Measurements from ENCODE around the gene PTGDS. TPM values are rescaled to one million over a fixed set of nuclear protein-coding genes. Genes with fewer than 3 reads are reported as not detected.

The PTGDS gene
- total RNA-seq, 1 donor from 2014 or later = 477 TPM

DNA sequence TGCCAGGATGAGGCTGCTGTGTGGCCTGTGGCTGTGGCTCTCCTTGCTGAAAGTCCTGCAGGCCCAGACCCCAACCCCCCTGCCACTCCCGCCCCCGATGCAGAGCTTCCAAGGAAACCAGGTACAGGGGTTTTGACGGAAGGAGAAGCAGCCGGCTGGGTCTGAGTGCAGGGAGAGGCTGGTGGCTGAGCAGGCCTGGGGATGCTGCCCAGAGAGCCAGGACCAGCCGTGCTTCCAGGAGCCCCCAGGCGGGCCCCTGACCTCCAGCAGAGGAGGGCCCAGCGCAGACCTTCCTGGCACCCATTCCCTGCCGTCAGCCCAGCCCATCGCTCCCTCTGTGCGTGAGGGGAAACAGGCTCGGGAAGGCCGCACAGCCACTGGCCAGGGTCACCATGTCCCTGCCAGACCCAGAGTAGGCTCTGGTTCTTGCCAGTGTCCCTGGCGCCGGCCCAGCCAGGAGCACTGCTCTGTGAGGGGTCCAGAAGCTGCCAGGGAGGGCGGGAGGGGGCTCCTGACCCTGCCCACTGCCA, 24.9 kb upstream of the PTGDS start:
- H3K27ac ChIP-seq = no peak overlapping the region
- TF ChIP-seq, protein P1, sequence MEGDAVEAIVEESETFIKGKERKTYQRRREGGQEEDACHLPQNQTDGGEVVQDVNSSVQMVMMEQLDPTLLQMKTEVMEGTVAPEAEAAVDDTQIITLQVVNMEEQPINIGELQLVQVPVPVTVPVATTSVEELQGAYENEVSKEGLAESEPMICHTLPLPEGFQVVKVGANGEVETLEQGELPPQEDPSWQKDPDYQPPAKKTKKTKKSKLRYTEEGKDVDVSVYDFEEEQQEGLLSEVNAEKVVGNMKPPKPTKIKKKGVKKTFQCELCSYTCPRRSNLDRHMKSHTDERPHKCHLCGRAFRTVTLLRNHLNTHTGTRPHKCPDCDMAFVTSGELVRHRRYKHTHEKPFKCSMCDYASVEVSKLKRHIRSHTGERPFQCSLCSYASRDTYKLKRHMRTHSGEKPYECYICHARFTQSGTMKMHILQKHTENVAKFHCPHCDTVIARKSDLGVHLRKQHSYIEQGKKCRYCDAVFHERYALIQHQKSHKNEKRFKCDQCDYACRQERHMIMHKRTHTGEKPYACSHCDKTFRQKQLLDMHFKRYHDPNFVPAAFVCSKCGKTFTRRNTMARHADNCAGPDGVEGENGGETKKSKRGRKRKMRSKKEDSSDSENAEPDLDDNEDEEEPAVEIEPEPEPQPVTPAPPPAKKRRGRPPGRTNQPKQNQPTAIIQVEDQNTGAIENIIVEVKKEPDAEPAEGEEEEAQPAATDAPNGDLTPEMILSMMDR (IDR thresholded peaks at IDR 0.05) = no peak
- H3K9me3 ChIP-seq = no peaks in the 10 kb centered on the region
- no peaks in the 10 kb centered on the region for H3K27me3 ChIP-seq
- H3K4me1 ChIP-seq = peaks cover 14% of the 10 kb centered on the region
- intact Hi-C loops (cut with DNase I) = no loop called here
- H3K36me3 ChIP-seq = no peaks in the 10 kb centered on the region
- DNase-seq (no peak), ATAC-seq (no peak)
- H3K4me3 ChIP-seq = no peak overlapping the region

DNA sequence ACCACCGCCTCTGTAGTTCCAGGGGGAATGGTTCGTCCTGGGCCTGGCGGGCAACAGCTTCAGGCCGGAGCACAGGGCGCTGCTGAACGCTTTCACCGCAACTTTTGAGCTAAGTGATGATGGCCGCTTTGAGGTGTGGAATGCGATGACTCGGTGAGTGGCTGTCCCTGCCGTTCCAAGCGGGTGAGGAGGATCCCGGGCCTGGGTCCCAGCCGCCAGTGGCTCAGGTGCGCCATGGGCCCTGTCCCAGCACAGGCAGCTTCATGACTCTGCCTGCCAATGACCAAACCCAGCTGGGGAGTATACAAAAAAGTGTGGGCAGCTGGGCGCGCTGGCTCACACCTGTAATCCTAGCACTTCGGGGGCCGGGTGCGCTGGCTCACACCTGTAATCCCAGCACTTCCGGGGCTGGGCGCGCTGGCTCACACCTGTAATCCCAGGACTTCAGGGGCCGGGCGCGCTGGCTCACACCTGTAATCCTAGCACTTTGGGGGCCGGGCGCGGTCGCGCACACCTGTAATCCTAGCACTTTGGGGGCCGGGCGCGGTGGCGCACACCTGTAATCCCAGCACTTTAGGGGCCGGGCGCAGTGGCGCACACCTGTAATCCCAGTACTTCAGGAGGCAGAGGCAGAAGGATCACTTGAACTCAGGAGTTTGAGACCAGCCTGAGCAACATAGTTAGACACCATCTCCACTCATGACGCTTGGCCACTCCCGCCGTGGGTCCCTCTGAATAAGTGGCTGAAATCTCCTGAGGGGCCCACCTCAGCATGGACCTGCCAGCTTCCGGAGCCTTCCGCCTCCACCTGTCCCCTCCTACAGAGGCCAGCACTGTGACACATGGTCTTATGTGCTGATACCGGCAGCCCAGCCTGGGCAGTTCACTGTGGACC, 24.2 kb upstream of the PTGDS start:
- Histone ChIP-seq H3K4me3 (no peak overlapping the region), H3K27me3 (no peaks in the 10 kb centered on the region), H3K27ac (no peak overlapping the region), H3K9me3 (no peaks in the 10 kb centered on the region), H3K36me3 (no peaks in the 10 kb centered on the region), H3K4me1 (peaks cover 12% of the 10 kb centered on the region)
- DNase-seq (no peak), ATAC-seq (no peak)
- TF ChIP-seq, protein P1 (IDR thresholded peaks at IDR 0.05) = no peak
- intact Hi-C loops (cut with DNase I) = no loop called here

DNA sequence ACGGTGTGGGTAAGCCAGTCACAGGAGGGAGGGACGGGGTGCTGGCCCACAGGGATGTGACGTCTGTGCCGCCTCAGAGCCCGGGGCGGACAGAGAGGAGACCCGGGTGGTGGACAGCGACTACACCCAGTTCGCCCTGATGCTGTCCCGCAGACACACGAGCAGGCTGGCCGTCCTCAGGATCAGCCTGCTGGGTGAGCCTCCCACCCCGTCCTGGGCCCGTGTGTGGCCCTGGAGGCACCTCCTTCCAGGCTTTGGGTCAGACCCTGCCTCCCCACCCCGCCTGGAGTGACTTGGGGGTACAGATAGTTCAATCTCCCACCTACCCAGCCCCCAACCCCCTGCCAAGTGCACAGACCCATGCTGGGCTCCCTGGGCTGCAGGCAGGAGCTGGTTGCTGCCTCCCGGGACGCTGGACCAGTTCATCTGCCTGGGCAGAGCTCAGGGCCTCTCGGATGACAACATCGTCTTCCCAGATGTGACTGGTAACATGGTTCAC, 23.5 kb upstream of the PTGDS start:
- Histone ChIP-seq H3K4me1 (peaks cover 12% of the 10 kb centered on the region), H3K4me3 (no peak overlapping the region), H3K27me3 (no peaks in the 10 kb centered on the region), H3K36me3 (no peaks in the 10 kb centered on the region), H3K27ac (no peak overlapping the region), H3K9me3 (no peaks in the 10 kb centered on the region)
- no peak for ATAC-seq
- intact Hi-C loops (cut with DNase I) = no loop called here
- no peak for DNase-seq
- TF ChIP-seq, protein P1 (IDR thresholded peaks at IDR 0.05) = no peak

DNA sequence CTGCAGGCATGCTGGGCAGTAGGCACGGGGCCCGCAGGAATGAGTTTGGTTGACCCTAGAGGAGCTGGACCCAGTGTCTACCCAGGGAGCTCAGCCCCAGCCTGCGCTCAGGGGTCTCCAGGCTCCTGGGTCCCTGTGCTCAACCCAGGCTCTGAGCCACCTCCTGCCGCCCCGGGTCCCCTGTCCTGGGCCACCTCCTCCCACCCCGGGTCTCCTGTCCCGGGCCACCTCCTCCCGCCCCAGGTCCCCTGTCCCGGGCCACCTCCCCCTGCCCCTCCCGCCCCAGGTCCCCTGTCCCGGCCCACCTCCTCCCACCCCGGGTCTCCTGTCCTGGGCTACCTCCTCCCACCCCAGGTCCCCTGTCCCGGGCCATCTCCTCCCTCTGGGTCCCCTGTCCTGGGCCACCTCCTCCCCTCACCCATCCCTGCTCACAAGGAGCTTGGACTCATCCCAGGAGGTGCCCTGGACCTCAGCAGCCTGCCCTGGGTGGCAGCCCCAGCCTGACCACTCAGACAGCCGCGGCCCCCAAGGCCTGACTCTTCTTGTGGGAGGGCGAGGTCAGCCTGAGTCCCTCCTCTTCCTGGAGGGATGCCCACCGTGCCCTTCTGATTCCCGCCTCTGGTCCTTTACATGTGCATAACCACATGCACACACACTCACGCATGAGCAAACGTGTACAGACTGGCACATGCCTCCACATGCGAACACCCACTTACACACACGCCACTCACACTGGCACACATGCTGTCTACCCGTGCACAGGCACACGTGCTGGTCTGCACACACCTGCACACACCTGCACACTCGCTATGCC, 22.8 kb upstream of the PTGDS start:
- intact Hi-C loops (cut with DNase I) = no loop called here
- no peak for DNase-seq
- Histone ChIP-seq H3K27me3 (no peaks in the 10 kb centered on the region), H3K9me3 (no peaks in the 10 kb centered on the region), H3K36me3 (no peaks in the 10 kb centered on the region), H3K4me1 (peaks cover 6% of the 10 kb centered on the region), H3K27ac (no peak overlapping the region), H3K4me3 (no peak overlapping the region)
- TF ChIP-seq, protein P1 (IDR thresholded peaks at IDR 0.05) = no peak
- no peak for ATAC-seq

DNA sequence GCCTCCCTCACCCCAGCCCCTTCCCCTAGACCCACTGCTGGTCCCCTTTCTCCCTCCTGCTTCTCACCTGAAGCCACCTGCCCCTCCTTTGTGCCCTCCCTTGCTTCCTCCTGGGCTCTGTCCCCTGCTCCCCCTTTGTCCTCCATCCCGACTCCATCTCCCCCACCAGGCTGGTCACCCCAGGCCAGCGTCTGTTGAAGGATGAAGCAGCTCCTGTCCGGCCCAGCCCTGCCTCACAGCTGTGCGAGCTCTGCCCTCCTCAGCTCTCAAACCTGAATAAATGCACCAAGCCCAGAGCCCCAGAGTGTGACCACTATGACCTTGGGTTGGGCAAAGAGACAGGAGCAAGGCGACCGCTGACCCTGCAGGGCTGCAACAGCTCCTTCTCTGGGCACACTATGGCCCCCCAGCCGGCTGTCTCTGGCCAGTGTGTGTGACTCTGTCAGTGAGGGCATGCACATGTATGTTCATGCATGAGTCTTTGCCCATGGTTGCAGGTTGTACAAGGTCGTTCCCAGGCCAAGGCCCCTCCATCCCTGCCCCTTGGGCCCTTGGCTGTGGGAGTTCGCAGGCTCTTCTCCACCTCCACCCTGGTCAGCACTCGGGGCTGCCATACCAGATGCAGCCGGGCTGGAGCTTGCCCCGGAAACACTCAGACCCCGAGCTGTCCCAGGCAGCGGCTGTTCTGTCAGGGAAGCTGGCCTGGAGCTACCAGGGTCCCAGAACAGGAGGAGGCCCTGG, 21.9 kb upstream of the PTGDS start:
- ATAC-seq (no peak), DNase-seq (no peak)
- H3K4me1 ChIP-seq = peaks cover 3% of the 10 kb centered on the region
- H3K27ac ChIP-seq = no peak overlapping the region
- TF ChIP-seq, protein P1 (IDR thresholded peaks at IDR 0.05) = no peak
- no peaks in the 10 kb centered on the region for H3K27me3 ChIP-seq
- intact Hi-C loops (cut with DNase I) = no loop called here
- H3K4me3 ChIP-seq = no peak overlapping the region
- H3K36me3 ChIP-seq = no peaks in the 10 kb centered on the region
- H3K9me3 ChIP-seq = no peaks in the 10 kb centered on the region

Measured in upper lobe of right lung (tissue), 1 donor.